Duodenal mucosa (tissue), 2 donors: ENCODE results near the gene ATP8A2.

Experiments used
- H3K27ac ChIP-seq: one replicate; pipeline ENCODE4 v1.7.0; 2013; ENCODE audit warnings: low read depth, low read length
- H3K27me3 ChIP-seq, 2 donors: one replicate each; pipeline ENCODE4 v1.7.0; 2013; ENCODE audit warnings: low read length in 2 of 2, control low read depth in 1 of 2; ENCODE audit not compliant: insufficient read depth in 2 of 2, control insufficient read depth in 1 of 2
- H3K36me3 ChIP-seq, 2 donors: one replicate each; pipeline ENCODE4 v1.7.0; 2013; ENCODE audit warnings: low read length in 2 of 2, control low read depth in 1 of 2; ENCODE audit not compliant: insufficient read depth in 2 of 2, control insufficient read depth in 1 of 2
- H3K4me1 ChIP-seq, 2 donors: one replicate each; pipeline ENCODE4 v1.7.0; 2013; ENCODE audit warnings: low read length in 2 of 2, control low read depth in 1 of 2; ENCODE audit not compliant: insufficient read depth in 2 of 2, control insufficient read depth in 1 of 2
- H3K4me3 ChIP-seq, 2 donors: one replicate each; pipeline ENCODE4 v1.7.0; 2013; ENCODE audit warnings: low read length in 2 of 2, low read depth in 1 of 2
- H3K9ac ChIP-seq, 2 donors: one replicate each; pipeline ENCODE4 v1.7.0; 2013; ENCODE audit warnings: low read length in 2 of 2, low read depth in 1 of 2
- H3K9me3 ChIP-seq, 2 donors: one replicate each; pipeline ENCODE4 v1.7.0; 2013; ENCODE audit warnings: low read length in 2 of 2, control low read depth in 1 of 2; ENCODE audit not compliant: control insufficient read depth in 1 of 2

Gene ATP8A2

GRCh38 chr13:25966086-25966485 is 594.3 kb downstream of the ATP8A2 start:
- Histone ChIP-seq H3K27me3 (no peaks in the 10 kb centered on the region), H3K9me3 (no peaks in the 10 kb centered on the region), H3K4me3 (no peak overlapping the region), H3K27ac (no peak overlapping the region), H3K9ac (no peak overlapping the region), H3K4me1 (no peaks in the 10 kb centered on the region), H3K36me3 (no peaks in the 10 kb centered on the region)

GRCh38 chr13:25967144-25967543 is 595.4 kb downstream of the ATP8A2 start:
- Histone ChIP-seq H3K4me3 (no peak overlapping the region), H3K36me3 (no peaks in the 10 kb centered on the region), H3K9ac (no peak overlapping the region), H3K27me3 (no peaks in the 10 kb centered on the region), H3K4me1 (no peaks in the 10 kb centered on the region), H3K27ac (no peak overlapping the region), H3K9me3 (no peaks in the 10 kb centered on the region)

- no peak overlapping the region for H3K27ac ChIP-seq
- no peaks in the 10 kb centered on the region for H3K9me3 ChIP-seq
- H3K9ac ChIP-seq = no peak overlapping the region
- H3K4me3 ChIP-seq = no peak overlapping the region
- H3K36me3 ChIP-seq = no peaks in the 10 kb centered on the region
- no peaks in the 10 kb centered on the region for H3K4me1 ChIP-seq
- no peaks in the 10 kb centered on the region for H3K27me3 ChIP-seq
These were observed 599.3 kb downstream of the ATP8A2 start for GRCh38 chr13:25971047-25971446.

- Histone ChIP-seq H3K4me1 (no peaks in the 10 kb centered on the region), H3K9ac (no peak overlapping the region), H3K36me3 (no peaks in the 10 kb centered on the region), H3K9me3 (no peaks in the 10 kb centered on the region), H3K4me3 (no peak overlapping the region), H3K27me3 (no peaks in the 10 kb centered on the region), H3K27ac (no peak overlapping the region)
These were observed 599.8 kb downstream of the ATP8A2 start for GRCh38 chr13:25971459-25972145.

GRCh38 chr13:25973085-25973484 is 601.3 kb downstream of the ATP8A2 start:
- H3K27ac ChIP-seq = no peak overlapping the region
- no peak overlapping the region for H3K4me3 ChIP-seq
- no peaks in the 10 kb centered on the region for H3K4me1 ChIP-seq
- H3K9me3 ChIP-seq = no peaks in the 10 kb centered on the region
- H3K36me3 ChIP-seq = no peaks in the 10 kb centered on the region
- H3K27me3 ChIP-seq = no peaks in the 10 kb centered on the region
- H3K9ac ChIP-seq = no peak overlapping the region

- no peak overlapping the region for H3K27ac ChIP-seq
- no peaks in the 10 kb centered on the region for H3K9me3 ChIP-seq
- no peak overlapping the region for H3K4me3 ChIP-seq
- H3K27me3 ChIP-seq = no peaks in the 10 kb centered on the region
- no peaks in the 10 kb centered on the region for H3K36me3 ChIP-seq
- H3K9ac ChIP-seq = no peak overlapping the region
- no peaks in the 10 kb centered on the region for H3K4me1 ChIP-seq
These were observed 601.8 kb downstream of the ATP8A2 start for GRCh38 chr13:25973576-25973975.

GRCh38 chr13:25977216-25977615 is 605.4 kb downstream of the ATP8A2 start:
- Histone ChIP-seq H3K4me1 (no peaks in the 10 kb centered on the region), H3K9ac (no peak overlapping the region), H3K9me3 (no peaks in the 10 kb centered on the region), H3K36me3 (no peaks in the 10 kb centered on the region), H3K4me3 (no peak overlapping the region), H3K27ac (no peak overlapping the region), H3K27me3 (no peaks in the 10 kb centered on the region)

GRCh38 chr13:25977671-25978070 is 605.9 kb downstream of the ATP8A2 start:
- Histone ChIP-seq H3K9me3 (no peaks in the 10 kb centered on the region), H3K27ac (no peak overlapping the region), H3K27me3 (no peaks in the 10 kb centered on the region), H3K9ac (no peak overlapping the region), H3K4me1 (no peaks in the 10 kb centered on the region), H3K4me3 (no peak overlapping the region), H3K36me3 (no peaks in the 10 kb centered on the region)

GRCh38 chr13:25978961-25979360 is 607.2 kb downstream of the ATP8A2 start:
- no peak overlapping the region for H3K27ac ChIP-seq
- no peaks in the 10 kb centered on the region for H3K4me1 ChIP-seq
- no peaks in the 10 kb centered on the region for H3K27me3 ChIP-seq
- no peak overlapping the region for H3K9ac ChIP-seq
- no peaks in the 10 kb centered on the region for H3K9me3 ChIP-seq
- H3K4me3 ChIP-seq = no peak overlapping the region
- no peaks in the 10 kb centered on the region for H3K36me3 ChIP-seq

GRCh38 chr13:25979371-25979770 is 607.6 kb downstream of the ATP8A2 start:
- no peaks in the 10 kb centered on the region for H3K27me3 ChIP-seq
- H3K4me1 ChIP-seq = no peaks in the 10 kb centered on the region
- H3K4me3 ChIP-seq = no peak overlapping the region
- no peaks in the 10 kb centered on the region for H3K9me3 ChIP-seq
- no peaks in the 10 kb centered on the region for H3K36me3 ChIP-seq
- H3K27ac ChIP-seq = no peak overlapping the region
- no peak overlapping the region for H3K9ac ChIP-seq

GRCh38 chr13:25980255-25980654 is 608.5 kb downstream of the ATP8A2 start:
- Histone ChIP-seq H3K27me3 (no peaks in the 10 kb centered on the region), H3K4me1 (no peaks in the 10 kb centered on the region), H3K9me3 (no peaks in the 10 kb centered on the region), H3K4me3 (no peak overlapping the region), H3K27ac (no peak overlapping the region), H3K36me3 (no peaks in the 10 kb centered on the region), H3K9ac (no peak overlapping the region)
